Muscle of leg (tissue), 11 donors: ENCODE data around the gene TSPAN31. TPM values are rescaled to one million over a fixed set of nuclear protein-coding genes. Genes with fewer than 3 reads are reported as not detected.
"Not testable (repeated sequence)": the region's sequence is repeated elsewhere in the genome, so short reads cannot be mapped to it uniquely, and the experiment has no call there.

Source experiments
- DNase-seq: peaks from one replicate; pipeline ENCODE4 v3.0.0; 2013
- H3K27ac ChIP-seq: one replicate; pipeline ENCODE4 v1.5.1; 2013; ENCODE audit warnings: mild to moderate bottlenecking, low read length, control low read depth
- H3K27me3 ChIP-seq: one replicate; pipeline ENCODE4 v1.6.1; 2013; ENCODE audit warnings: low read length; ENCODE audit not compliant: control insufficient read depth, insufficient read depth
- H3K36me3 ChIP-seq: one replicate; pipeline ENCODE4 v1.6.1; 2013; ENCODE audit warnings: low read length; ENCODE audit not compliant: control insufficient read depth, insufficient read depth
- H3K4me1 ChIP-seq: one replicate; pipeline ENCODE4 v1.6.1; 2013; ENCODE audit warnings: low read length; ENCODE audit not compliant: control insufficient read depth, insufficient read depth
- H3K4me3 ChIP-seq: one replicate; pipeline ENCODE4 v1.5.1; 2013; ENCODE audit warnings: low read length, control low read depth
- H3K9me3 ChIP-seq: replicated peaks from 2 replicates; pipeline ENCODE4 v1.6.1; 2013; ENCODE audit warnings: low read depth, low read length; ENCODE audit not compliant: control insufficient read depth
- WGBS: methylation state at CpG from one replicate; pipeline ENCODE4 v1.1.5; 2013; ENCODE audit warnings: missing lambda C conversion rate; ENCODE audit not compliant: insufficient coverage; 5-methylcytosine and 5-hydroxymethylcytosine counted together
- polyA plus RNA-seq, 8 donors: library from polyadenylated mRNA; unstranded; fragments of 120-200 nt; gene quantifications; one replicate each; pipeline versions ENCODE4 v1.2.1 to v1.2.3, GENCODE V29; 2013; ENCODE audit warnings: inconsistent platforms in 1 of 8, low replicate concordance in 1 of 8; ENCODE audit not compliant: insufficient read length in 8 of 8, insufficient read depth in 1 of 8
- total RNA-seq: library from RNA; stranded (reverse); fragments of 120-200 nt; gene quantifications from one replicate; pipeline ENCODE4 v1.2.4, GENCODE V29; 2013

Gene TSPAN31
- total and polyA plus RNA-seq, 9 donors = 26.3 to 52.5 (median 45.0) TPM

- H3K4me3 ChIP-seq = no peak overlapping the region
- H3K36me3 ChIP-seq = peaks cover 27% of the 10 kb centered on the region
- no peak for DNase-seq
- H3K4me1 ChIP-seq = peaks cover 34% of the 10 kb centered on the region
- H3K9me3 ChIP-seq = no peaks in the 10 kb centered on the region
- H3K27me3 ChIP-seq = peaks cover 57% of the 10 kb centered on the region
- no peak overlapping the region for H3K27ac ChIP-seq
Measured at GRCh38 chr12:57767305-57767698, 22.5 kb downstream of the TSPAN31 start.

- DNase-seq = no peak
- WGBS = 80% methylated on average over 2 of the region's 3 CpGs
- Histone ChIP-seq H3K27me3 (peaks cover 55% of the 10 kb centered on the region), H3K36me3 (peaks cover 27% of the 10 kb centered on the region), H3K4me1 (peaks cover 35% of the 10 kb centered on the region), H3K9me3 (no peaks in the 10 kb centered on the region), H3K4me3 (no peak overlapping the region), H3K27ac (no peak overlapping the region)
Measured at GRCh38 chr12:57767876-57768275, 23.0 kb downstream of the TSPAN31 start.

- H3K9me3 ChIP-seq = no peaks in the 10 kb centered on the region
- no CpG with 5 or more reads among the region's 11 CpGs for WGBS
- DNase-seq = no peak
- H3K4me3 ChIP-seq = no peak overlapping the region
- peaks cover 39% of the 10 kb centered on the region for H3K27me3 ChIP-seq
- H3K27ac ChIP-seq = no peak overlapping the region
- H3K36me3 ChIP-seq = peaks cover 27% of the 10 kb centered on the region
- peaks cover 43% of the 10 kb centered on the region for H3K4me1 ChIP-seq
Measured at GRCh38 chr12:57769594-57769993, 24.8 kb downstream of the TSPAN31 start.

GRCh38 chr12:57770734-57771133 is 25.9 kb downstream of the TSPAN31 start:
- H3K9me3 ChIP-seq = no peaks in the 10 kb centered on the region
- 83% methylated on average over 1 of the region's 4 CpGs for WGBS
- H3K4me1 ChIP-seq = peaks cover 31% of the 10 kb centered on the region
- DNase-seq = no peak
- H3K27me3 ChIP-seq = peaks cover 27% of the 10 kb centered on the region
- H3K4me3 ChIP-seq = no peak overlapping the region
- no peak overlapping the region for H3K27ac ChIP-seq
- H3K36me3 ChIP-seq = peaks cover 32% of the 10 kb centered on the region

- H3K4me1 ChIP-seq = peaks cover 25% of the 10 kb centered on the region
- WGBS = 0% methylated on average over 10 of the region's 16 CpGs
Measured at GRCh38 chr12:57771236-57771872, 26.5 kb downstream of the TSPAN31 start.

GRCh38 chr12:57771873-57772428 is 27.1 kb downstream of the TSPAN31 start, which contains the start of gene METTL1:
Gene METTL1, minus strand, starts transcription at chr12:57772105. Its CDS starts 22 bp downstream, at chr12:57772083.
- Histone ChIP-seq H3K36me3 (peaks cover 38% of the 10 kb centered on the region), H3K9me3 (no peaks in the 10 kb centered on the region), H3K27me3 (peaks cover 15% of the 10 kb centered on the region), H3K27ac (peak within 1 kb of the TSS; percentile 99), H3K4me3 (peak within 1 kb of the TSS; percentile 84), H3K4me1 (peaks cover 19% of the 10 kb centered on the region)
- WGBS = under 1% methylated on average over 25 of the region's 28 CpGs
- peak; percentile 99 for DNase-seq

More at GRCh38 chr12:57771236-57771872, 26.5 kb downstream of the TSPAN31 start:
- Histone ChIP-seq H3K36me3 (peaks cover 37% of the 10 kb centered on the region), H3K4me3 (peak overlapping the region; percentile 84), H3K27ac (peak overlapping the region; percentile 99), H3K9me3 (no peaks in the 10 kb centered on the region), H3K27me3 (peaks cover 21% of the 10 kb centered on the region)
- peak; percentile 98 for DNase-seq

- peaks cover 8% of the 10 kb centered on the region for H3K27me3 ChIP-seq
- H3K4me1 ChIP-seq = peaks cover 17% of the 10 kb centered on the region
- under 1% methylated on average over 50 of the region's 67 CpGs for WGBS
- H3K27ac ChIP-seq = peak within 1 kb of the TSS; percentile 99
- DNase-seq = peak; percentile 81
- peaks cover 38% of the 10 kb centered on the region for H3K36me3 ChIP-seq
- H3K9me3 ChIP-seq = no peaks in the 10 kb centered on the region
- H3K4me3 ChIP-seq = peak within 1 kb of the TSS; percentile 84
Measured at GRCh38 chr12:57772429-57773322, 27.8 kb downstream of the TSPAN31 start, which contains the start of gene EEF1AKMT3. Gene EEF1AKMT3, plus strand, starts transcription at chr12:57772614. Its CDS starts 111 bp downstream, at chr12:57772725.

- H3K4me1 ChIP-seq = peaks cover 17% of the 10 kb centered on the region
- H3K27me3 ChIP-seq, H3K4me3 ChIP-seq, H3K9me3 ChIP-seq, DNase-seq, H3K27ac ChIP-seq: not testable (repeated sequence)
- 80% methylated on average over 2 of the region's 11 CpGs for WGBS
- peaks cover 22% of the 10 kb centered on the region for H3K36me3 ChIP-seq
Measured at GRCh38 chr12:57774634-57775033, 29.8 kb downstream of the TSPAN31 start.

GRCh38 chr12:57775044-57775443 is 30.2 kb downstream of the TSPAN31 start:
- Histone ChIP-seq H3K4me1 (peaks cover 17% of the 10 kb centered on the region), H3K27me3 (no peaks in the 10 kb centered on the region), H3K27ac (no peak overlapping the region), H3K36me3 (peaks cover 20% of the 10 kb centered on the region), H3K4me3 (no peak overlapping the region), H3K9me3 (no peaks in the 10 kb centered on the region)
- WGBS = no CpG with 5 or more reads among the region's 3 CpGs
- no peak for DNase-seq
